Gastrocnemius medialis (tissue), 4 donors: ENCODE data around the gene RASA3. TPM values are rescaled to one million over a fixed set of nuclear protein-coding genes. Genes with fewer than 3 reads are reported as not detected.

Experiments
- ATAC-seq, 2 donors: fragments of 150-250 bp; one replicate each; pipeline ENCODE4 v1.9.1; 2016
- DNase-seq, 2 donors: peaks; one replicate each; pipeline ENCODE4 v3.0.0-alpha.2; 2019
- H3K27ac ChIP-seq, 4 donors: fragments of 200-600 bp; sonication (generic); 1 replicate in 1 of 4; 2 replicates in 3 of 4; pipeline ENCODE4 v1.5.1; 2016 to 2018; ENCODE audit warnings: mild to moderate bottlenecking in 2 of 4, moderate library complexity in 1 of 4
- H3K27me3 ChIP-seq, 3 donors: fragments of 200-600 bp; sonication (generic) in 2 of 3; 1 replicate in 1 of 3; 2 replicates in 2 of 3; pipeline versions ENCODE4 v1.5.1 to v1.6.0; 2016 to 2019; ENCODE audit warnings: mild to moderate bottlenecking in 1 of 3, moderate library complexity in 1 of 3
- H3K36me3 ChIP-seq, 2 donors: fragments of 200-600 bp; sonication (generic) in 1 of 2; one replicate each; pipeline ENCODE4 v1.5.1; 2017 to 2018
- H3K4me1 ChIP-seq, 2 donors: fragments of 200-600 bp; sonication (generic) in 1 of 2; one replicate each; pipeline ENCODE4 v1.5.1; 2016 to 2017; ENCODE audit warnings: mild to moderate bottlenecking in 2 of 2
- H3K4me3 ChIP-seq, 4 donors: fragments of 200-600 bp; sonication (generic) in 3 of 4; 1 replicate in 1 of 4; 2 replicates in 3 of 4; pipeline ENCODE4 v1.5.1; 2016 to 2019; ENCODE audit warnings: mild to moderate bottlenecking in 2 of 4
- H3K9me3 ChIP-seq, 3 donors: fragments of 200-600 bp; sonication (generic) in 2 of 3; 1 replicate in 1 of 3; 2 replicates in 2 of 3; pipeline ENCODE4 v1.5.1; 2016 to 2019
- CTCF ChIP-seq, 5 experiments: fragments of 450-650 bp in 3 of 5; fragments of 200-600 bp in 2 of 5; sonication (generic) in 2 of 5; IDR thresholded peaks in 4 of 5; conservative IDR thresholded peaks in 1 of 5; 1 replicate in 4 of 5; 2 replicates in 1 of 5; pipeline ENCODE4 v1.5.1; 2016 to 2019; ENCODE audit warnings: antibody characterized with exemption in 5 of 5, mild to moderate bottlenecking in 3 of 5, moderate library complexity in 3 of 5
- POLR2A ChIP-seq, 2 donors: fragments of 450-650 bp; IDR thresholded peaks; one replicate each; pipeline ENCODE4 v1.6.1; 2017; ENCODE audit warnings: antibody characterized with exemption in 2 of 2, mild to moderate bottlenecking in 2 of 2, moderate library complexity in 2 of 2
- in situ Hi-C, 4 donors: fragments of 200-750 bp; cut with MboI; loops; one replicate each; pipeline versions ENCODE4 v1.15.0 to v1.8.0; 2017; ENCODE audit warnings: low sequenced_read_pairs in 4 of 4
- intact Hi-C: fragments of 100-400 bp; cut with DNase I; formaldehyde crosslinking; loops from one replicate; pipeline ENCODE4 v1.15.1; 2023; ENCODE audit warnings: low total_unique reads
- total RNA-seq, 4 donors: library from RNA; depleted of rRNA; stranded (reverse); fragments of >200 nt; gene quantifications; one replicate each; pipeline versions ENCODE4 v1.1.0 to v1.2.3, GENCODE V29; 2016

RASA3 gene
- total RNA-seq, 4 donors from 2014 or later, result 3.4 to 22.2 (median 10.8) TPM

- no peak for TF ChIP-seq CTCF (IDR thresholded peaks at IDR 0.05 in 4 of 5, conservative IDR thresholded peaks at IDR 0.05 in 1 of 5)
- TF ChIP-seq POLR2A (IDR thresholded peaks at IDR 0.05), result no peak
- no peaks in the 10 kb centered on the region for H3K36me3 ChIP-seq
- in situ Hi-C loops (no loop called here), intact Hi-C loops (no loop called here)
- H3K4me1 ChIP-seq, result peaks cover 9% of the 10 kb centered on the region in 2 donors
- H3K9me3 ChIP-seq, result no peaks in the 10 kb centered on the region
- ATAC-seq (no peak), DNase-seq (no peak)
- H3K27ac ChIP-seq, result no peak overlapping the region
- H3K27me3 ChIP-seq, result no peaks in the 10 kb centered on the region
- no peak overlapping the region for H3K4me3 ChIP-seq
These were observed 166.2 kb downstream of the RASA3 start for GRCh38 chr13:113965968-113966884.

- Histone ChIP-seq H3K4me1 (peaks cover 1 to 2% of the 10 kb centered on the region in 2 donors), H3K4me3 (no peak overlapping the region), H3K27me3 (no peaks in the 10 kb centered on the region), H3K9me3 (no peaks in the 10 kb centered on the region), H3K36me3 (no peaks in the 10 kb centered on the region), H3K27ac (no peak overlapping the region)
- DNase-seq (no peak), ATAC-seq (no peak)
- intact Hi-C loops, result no loop called here
- in situ Hi-C loops, result no loop called here
- TF ChIP-seq POLR2A (IDR thresholded peaks at IDR 0.05) (no peak), CTCF (IDR thresholded peaks at IDR 0.05 in 4 of 5, conservative IDR thresholded peaks at IDR 0.05 in 1 of 5) (no peak)
These were observed 167.0 kb downstream of the RASA3 start for GRCh38 chr13:113965383-113965874.

GRCh38 chr13:113964251-113964995 lies 168.0 kb downstream of the RASA3 start:
- Histone ChIP-seq H3K4me1 (no peaks in the 10 kb centered on the region), H3K27me3 (no peaks in the 10 kb centered on the region), H3K9me3 (no peaks in the 10 kb centered on the region), H3K27ac (no peak overlapping the region), H3K4me3 (no peak overlapping the region), H3K36me3 (no peaks in the 10 kb centered on the region)
- intact Hi-C loops (no loop called here), in situ Hi-C loops (no loop called here)
- no peak for ATAC-seq
- no peak for DNase-seq
- no peak for TF ChIP-seq CTCF (IDR thresholded peaks at IDR 0.05 in 4 of 5, conservative IDR thresholded peaks at IDR 0.05 in 1 of 5)
- no peak for TF ChIP-seq POLR2A (IDR thresholded peaks at IDR 0.05)

GRCh38 chr13:113963376-113963775 lies 169.0 kb downstream of the RASA3 start:
- no peak for ATAC-seq
- no peaks in the 10 kb centered on the region for H3K9me3 ChIP-seq
- H3K27ac ChIP-seq, result no peak overlapping the region
- no peak overlapping the region for H3K4me3 ChIP-seq
- H3K36me3 ChIP-seq, result no peaks in the 10 kb centered on the region
- intact Hi-C loops, result no loop called here
- no peak for DNase-seq
- H3K4me1 ChIP-seq, result no peaks in the 10 kb centered on the region
- H3K27me3 ChIP-seq, result no peaks in the 10 kb centered on the region
- TF ChIP-seq POLR2A (IDR thresholded peaks at IDR 0.05) (no peak), CTCF (IDR thresholded peaks at IDR 0.05 in 4 of 5, conservative IDR thresholded peaks at IDR 0.05 in 1 of 5) (no peak)
- in situ Hi-C loops, result no loop called here
